Fibroblast of the conjunctiva (primary cell): Measurements from ENCODE around the gene SLC22A12.

Source experiments
- DNase-seq: peaks from one replicate; pipeline ENCODE4 v3.0.0-alpha.2; 2010; ENCODE audit warnings: low read depth

The SLC22A12 gene

GRCh38 chr11:64563966-64564365 lies 27.1 kb upstream of the SLC22A12 start:
- DNase-seq = no peak

DNA sequence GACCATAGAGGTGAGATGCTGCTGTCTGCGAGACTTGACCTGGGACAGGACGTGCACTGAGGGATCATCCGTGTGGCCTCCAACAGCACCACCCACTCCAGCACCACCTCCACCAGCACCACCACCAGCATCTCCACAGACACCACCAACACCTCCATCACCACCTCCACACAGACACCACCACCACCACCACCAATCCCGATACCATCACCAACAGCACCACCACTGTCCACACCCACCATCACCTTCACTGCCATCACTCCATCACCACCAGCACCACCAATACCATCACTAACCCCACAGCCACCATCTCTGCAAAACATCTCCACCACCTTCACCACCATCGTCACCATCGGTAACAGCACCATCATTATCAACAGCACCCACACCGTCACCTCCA lies 26.6 kb upstream of the SLC22A12 start:
- no peak for DNase-seq

DNA sequence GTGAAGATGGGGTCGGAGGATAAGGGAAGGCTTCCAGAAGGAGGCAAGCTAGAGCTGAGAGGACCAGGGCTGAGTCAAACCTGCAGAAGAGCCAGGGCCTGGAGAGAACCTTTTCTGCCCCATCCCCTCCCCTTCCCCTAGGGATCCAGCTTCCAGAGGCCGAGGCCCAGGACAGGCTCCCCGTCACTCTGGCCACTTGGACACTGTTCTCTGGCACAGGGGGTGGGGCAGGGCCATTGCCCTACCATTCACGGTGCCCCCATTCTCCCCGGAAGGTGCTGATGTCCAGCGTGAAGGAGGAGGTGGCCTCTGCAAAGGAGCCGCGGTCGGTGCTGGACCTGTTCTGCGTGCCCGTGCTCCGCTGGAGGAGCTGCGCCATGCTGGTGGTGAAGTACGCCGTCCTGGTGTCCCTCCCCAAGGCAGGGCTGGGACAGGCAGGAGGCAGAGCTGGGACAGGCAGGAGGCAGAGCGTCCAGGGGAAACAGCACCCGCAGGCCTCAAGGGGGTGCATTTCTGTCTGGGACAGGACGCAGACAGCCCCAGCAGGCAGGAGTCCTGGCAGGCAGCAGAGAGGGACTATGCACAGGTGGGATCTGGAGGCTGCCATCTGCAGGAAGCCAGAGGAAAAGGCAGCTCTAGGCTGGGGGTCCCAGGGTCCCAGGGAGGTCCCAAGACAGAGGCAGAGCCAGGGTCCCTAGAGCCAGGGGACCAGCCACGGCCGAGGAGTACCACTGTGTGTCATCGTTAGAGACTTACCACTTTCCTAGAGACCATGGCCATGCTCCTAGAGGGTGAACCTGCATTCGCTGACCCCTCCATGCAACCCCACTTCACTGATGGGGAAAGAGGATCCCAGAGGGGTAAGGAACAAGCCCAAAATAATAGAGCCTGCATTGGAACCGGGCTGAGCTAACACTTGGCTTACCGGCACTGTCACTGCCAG lies 25.8 kb upstream of the SLC22A12 start:
- no peak for DNase-seq

GRCh38 chr11:64566042-64566914 lies 24.7 kb upstream of the SLC22A12 start:
- peak; percentile 70 for DNase-seq

DNA sequence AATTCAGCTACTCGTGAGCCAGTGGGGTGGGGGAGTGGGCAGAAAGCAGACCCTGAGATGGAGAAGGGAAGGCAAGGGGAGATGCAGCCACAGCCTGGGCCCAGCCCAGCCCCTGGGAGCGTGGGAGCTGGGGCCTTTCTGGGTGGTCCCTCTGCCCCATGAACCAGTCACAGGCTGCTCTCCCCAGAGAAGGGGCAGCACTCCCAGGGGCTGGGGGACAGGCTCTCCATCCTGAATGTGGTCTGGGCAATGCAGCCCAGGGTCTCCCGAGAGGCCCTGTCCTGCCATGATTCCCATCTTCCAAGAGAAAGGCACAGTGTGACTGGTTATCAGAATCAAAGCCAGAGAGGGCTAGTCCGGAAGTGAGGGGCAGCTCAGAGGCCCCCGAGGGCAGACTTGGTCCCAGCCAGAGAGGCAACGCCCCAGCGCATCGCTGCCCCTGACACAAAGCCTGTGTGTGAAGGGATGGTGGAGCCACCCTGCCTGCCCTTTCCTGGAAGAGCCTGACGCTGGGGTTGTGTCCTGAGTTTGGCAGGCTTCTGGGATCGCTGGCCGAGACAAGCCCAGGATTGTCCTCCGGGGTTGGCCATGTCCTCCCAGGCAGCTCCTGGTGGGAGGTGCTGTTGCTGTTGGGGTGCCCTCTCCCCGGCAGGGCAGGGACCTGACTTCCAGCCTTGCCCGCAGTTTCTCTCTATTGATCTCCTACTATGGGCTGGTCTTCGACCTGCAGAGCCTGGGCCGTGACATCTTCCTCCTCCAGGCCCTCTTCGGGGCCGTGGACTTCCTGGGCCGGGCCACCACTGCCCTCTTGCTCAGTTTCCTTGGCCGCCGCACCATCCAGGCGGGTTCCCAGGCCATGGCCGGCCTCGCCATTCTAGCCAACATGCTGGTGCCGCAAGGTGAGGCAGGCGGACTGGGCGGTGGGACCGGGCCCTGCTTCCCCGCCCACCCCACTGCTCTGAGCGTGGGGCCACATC lies 23.8 kb upstream of the SLC22A12 start:
- no peak for DNase-seq

- DNase-seq = no peak
These were observed 22.9 kb upstream of the SLC22A12 start for GRCh38 chr11:64568041-64568571.

GRCh38 chr11:64568584-64569140 lies 22.4 kb upstream of the SLC22A12 start:
- DNase-seq = no peak

DNA sequence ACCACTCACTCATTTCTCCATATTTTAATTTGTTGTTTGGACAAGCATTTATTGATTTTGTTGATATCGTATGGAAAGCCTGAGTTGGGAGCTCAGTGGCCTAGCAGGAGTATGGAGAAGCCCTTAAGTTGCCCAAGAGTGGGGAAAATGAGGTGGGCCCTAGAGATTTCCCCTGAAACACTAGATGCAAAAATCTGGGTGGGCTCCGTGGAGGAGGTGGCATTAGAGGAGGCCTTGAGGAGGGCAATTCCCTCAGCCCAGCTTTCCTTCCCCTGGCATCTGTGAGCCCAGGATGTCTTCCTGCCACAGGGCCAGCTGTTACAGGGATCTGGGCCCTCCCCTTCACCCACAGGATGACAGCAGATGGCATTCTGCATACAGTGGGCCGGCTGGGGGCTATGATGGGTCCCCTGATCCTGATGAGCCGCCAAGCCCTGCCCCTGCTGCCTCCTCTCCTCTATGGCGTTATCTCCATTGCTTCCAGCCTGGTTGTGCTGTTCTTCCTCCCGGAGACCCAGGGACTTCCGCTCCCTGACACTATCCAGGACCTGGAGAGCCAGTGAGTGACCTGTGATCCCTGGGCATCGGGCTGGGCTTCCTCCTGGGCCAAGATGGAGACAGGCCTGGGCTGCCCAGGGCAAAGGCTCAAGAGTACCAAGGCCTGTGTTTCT lies 21.6 kb upstream of the SLC22A12 start:
- DNase-seq = no peak

DNA sequence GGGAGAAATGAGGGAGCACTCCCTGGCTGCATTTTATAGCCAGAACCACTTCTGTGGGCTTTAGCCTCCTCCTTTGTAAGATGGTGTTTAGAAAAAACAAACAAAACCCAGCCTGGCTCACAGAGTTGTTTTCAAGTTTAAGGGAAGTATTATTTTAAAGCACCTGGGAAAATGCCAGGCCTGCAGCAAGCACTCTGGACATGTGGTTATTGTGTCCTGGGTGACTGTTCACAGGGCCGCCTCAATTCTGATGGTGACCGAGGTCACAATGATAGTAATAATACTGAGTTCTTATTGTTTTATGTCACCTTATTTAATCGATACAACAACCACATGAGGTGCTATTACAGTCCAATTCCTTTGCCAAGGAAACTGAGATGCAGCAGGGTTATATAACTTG lies 20.7 kb upstream of the SLC22A12 start:
- DNase-seq = no peak

- DNase-seq = no peak
These were observed 20.0 kb upstream of the SLC22A12 start for GRCh38 chr11:64571050-64571409.

GRCh38 chr11:64571410-64572091 lies 19.5 kb upstream of the SLC22A12 start:
- no peak for DNase-seq

DNA sequence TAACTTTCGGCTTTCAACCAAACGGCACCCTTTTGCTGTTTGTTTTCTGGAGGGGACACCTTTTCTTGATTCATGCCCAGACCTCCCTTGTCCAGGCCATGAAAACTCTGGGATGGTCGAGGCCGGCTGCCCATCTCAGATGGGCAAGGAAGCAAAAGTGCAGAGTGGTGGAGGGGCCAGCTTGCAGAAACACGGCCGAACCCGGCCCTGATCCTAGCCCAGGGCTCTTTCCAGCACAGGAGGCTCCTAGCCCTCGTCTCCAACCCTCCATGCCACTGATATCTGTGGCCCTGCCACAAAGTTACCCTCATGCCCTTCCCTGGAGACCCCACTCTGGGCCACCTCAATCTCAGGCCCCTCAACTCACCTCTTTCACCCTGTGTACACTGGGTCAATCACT lies 18.9 kb upstream of the SLC22A12 start:
- no peak for DNase-seq

DNA sequence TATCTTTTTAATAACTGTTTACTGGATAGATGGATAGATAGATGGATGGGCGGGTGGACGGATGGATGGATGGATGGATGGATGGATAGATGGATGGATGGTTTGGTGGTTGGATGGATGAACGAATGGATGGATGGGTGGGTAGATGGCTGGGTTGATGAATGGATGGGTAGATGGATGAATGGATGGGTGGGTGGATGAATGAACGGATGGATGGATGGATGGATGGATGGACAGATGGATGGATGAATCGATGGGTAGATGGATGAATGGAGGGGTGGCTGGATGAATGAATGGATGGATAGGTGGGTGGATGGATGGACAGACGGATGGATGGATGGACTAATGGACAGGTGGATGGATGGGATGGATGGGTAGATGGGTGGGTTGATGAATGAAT lies 13.8 kb upstream of the SLC22A12 start:
- no peak for DNase-seq

DNA sequence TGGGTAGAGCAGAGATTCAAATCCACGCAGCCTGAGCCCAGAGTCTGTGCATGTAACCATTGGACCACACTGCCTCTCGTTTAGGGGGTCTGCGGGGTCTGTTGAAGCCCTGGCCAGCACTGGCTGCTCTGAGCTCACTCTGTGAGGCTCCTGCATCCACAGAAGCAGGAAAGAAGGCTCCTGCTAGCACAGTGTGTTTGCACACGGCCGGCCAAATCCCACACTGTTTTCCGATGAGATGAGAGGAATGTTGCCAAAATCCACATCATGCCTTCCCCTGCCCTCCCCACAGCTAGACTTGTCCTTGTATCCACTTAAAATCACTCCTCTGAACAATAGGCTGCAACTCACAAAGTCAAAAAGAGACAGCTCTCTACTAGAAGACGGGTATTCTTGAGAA lies 10.6 kb upstream of the SLC22A12 start:
- DNase-seq = no peak

DNA sequence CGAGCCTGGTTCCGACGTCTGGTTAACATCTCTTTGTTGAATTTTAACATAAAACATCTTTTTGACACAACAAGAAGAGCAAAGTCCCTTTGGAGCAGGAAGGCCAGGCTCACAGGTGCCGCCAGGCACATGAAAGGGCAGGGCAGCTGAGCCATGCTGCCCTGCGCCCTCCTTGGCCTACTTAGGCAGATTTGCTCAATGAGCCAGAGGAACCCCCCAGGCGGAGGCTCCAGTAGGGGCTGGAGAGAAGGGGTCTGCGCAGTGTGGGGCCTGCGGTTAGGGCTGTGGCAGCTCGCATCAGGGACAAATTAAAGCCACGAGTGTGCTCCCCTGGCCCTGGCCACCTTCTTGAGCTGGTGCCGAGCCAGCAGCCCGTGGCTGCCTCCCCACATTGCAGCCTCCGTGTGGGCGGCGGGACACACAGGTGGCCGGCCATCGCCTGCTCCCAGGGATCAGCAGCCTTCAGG lies 9.9 kb upstream of the SLC22A12 start:
- DNase-seq = no peak

DNA sequence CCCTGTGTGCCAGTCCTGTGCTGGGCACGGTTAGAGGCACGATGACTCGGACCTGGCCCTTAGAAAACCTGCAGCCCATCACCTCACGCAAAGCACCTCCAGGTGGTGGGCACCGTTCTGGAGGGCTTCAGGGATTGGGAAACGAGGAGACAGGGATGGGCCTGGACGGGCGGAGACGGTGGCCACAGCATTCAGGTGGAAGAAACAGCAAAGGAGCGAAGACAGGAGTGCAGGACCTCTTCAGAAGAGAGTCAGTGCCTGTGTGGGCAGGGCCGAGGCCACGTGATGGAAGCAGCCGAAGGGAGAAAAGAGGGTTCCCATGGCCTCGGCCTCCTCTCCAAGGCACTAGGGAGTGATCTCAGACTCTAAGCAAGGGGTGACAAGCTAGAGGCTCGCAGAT lies 8.1 kb upstream of the SLC22A12 start:
- no peak for DNase-seq

DNA sequence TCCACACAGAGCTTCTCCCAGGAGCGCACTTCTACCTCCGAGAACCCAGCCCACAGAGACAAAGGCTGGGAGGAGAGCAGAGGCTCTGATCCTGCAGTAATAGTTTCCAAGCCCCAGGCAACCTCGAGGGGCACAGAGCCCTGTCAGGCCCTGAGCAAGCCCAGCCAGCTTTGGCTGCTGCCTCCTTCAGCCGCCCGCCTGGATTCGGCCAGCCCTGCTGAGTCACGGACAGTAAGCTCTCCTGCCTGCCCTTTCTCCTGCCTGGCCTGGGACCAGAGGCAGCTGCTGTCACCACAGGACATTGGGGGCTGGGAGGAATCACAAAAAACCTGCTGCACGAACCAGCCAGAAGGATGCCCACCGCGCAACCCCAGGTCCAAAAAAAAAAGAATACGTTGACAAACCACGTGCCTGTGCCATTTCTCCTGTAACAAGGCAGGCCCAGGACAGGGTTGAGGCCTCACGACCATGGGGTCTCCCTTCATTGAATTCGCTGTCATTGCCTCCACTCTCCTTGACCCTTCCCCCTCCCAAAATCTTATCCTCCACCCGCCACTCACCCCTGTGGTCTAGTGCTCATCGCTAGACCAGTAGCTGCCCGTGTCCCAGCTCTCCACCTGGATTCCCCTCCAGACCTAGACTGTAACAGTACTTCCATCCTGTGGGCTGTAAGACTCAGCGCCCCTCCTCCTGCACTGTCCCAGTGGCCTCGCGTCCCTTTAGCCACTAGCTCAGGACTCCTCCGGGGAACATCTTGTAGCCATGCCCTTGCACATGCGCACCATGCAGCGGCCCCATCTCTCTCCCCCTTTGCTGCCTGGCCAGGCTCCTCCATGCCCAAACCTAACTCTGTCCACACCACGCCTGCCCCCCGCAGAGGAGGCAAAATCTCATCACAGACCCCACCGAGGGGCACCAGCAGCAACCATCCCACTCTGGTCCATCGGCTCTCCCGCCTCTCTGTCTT lies 7.4 kb upstream of the SLC22A12 start:
- DNase-seq = peak; percentile 10

DNA sequence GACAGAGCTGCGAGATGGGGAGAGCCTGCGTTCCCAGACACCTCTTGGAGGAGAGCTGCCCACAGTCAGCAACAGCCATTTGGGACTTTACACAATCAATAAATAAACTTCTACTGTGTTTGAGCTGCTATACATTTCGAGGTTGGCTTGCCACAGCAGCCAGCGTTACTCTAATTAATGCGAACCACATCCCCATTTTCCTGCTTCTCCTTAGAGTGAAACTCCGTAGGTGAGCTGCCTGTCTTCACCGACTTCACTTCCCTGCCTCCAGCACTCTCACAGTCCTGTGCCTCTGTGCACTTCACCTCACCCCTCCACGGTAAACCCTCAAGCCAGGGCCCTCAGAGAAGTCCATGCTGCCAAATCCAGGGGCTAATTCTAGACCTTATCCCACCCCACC lies 5.9 kb upstream of the SLC22A12 start:
- no peak for DNase-seq

DNA sequence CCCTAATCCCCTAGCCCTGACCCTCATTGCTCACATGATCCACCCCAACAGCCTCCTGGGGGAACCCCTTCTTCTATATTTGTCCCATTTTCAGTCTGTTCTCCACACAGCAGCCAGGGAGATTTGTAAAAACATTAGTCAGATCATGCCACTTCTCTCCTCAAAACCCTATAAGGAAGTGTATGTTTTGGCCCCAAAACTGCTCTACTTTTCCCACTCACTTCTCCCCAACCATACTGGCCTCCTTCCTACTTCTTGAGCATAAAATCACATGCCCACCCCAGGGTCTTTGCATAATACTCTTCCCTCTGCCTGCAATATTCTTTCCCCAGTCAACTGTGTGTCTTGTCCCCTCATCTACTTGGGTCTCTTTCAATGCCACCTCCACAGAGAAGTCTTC lies 4.7 kb upstream of the SLC22A12 start:
- DNase-seq = no peak
